Stimulated activated CD8-positive, alpha-beta memory T cell treated with anti-CD3 and anti-CD28 coated beads, Interleukin-7, amount 100 ng/mL, for 24 hours (primary cell): ENCODE results near the gene OSBPL10.
"Not testable (repeated sequence)": the region's sequence is repeated elsewhere in the genome, so short reads cannot be mapped to it uniquely, and the experiment has no call there.

Experiments
- DNase-seq: peaks from one replicate; pipeline ENCODE4 v3.0.0-alpha.2; 2020; ENCODE audit warnings: low read depth

OSBPL10 gene

DNA sequence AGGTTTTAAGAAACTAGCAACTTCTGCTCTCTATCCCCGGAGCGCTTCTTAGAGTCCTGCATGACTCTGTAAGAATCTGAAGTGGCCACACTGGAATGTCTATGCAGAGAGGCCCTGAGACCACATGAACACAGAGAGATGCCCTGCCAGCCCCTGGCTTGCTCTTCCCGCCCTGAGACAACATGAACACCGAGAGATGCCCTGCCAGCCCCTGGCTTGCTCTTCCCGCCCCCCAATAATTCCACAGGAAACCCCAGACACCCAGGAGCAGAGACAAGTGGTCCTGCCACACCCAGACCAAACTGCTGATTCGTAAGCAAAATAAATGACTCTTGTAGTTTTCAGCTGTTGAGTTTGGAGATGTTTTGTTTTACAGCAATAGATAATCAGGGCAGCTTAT, 166.1 kb downstream of the OSBPL10 start:
- no peak for DNase-seq

DNA sequence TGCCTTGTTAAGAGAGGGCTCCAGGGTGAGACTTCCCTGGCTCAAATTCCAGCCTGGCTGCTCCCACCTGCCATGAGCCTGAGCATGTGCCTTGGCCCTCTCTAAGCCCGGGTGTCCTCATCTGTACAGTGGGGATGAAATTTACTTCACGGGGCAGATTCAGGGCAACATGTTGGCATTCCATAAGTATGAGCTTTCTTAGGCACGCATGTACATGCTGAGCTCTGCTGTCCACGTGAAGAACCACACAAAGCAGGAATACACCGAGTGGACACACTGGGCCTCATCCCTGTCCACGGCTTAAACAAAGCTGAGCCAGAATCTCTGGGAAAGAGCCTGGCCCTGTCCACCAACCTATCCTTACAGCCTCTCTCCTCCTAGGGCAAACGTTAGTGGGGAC, 167.4 kb downstream of the OSBPL10 start:
- no peak for DNase-seq

DNA sequence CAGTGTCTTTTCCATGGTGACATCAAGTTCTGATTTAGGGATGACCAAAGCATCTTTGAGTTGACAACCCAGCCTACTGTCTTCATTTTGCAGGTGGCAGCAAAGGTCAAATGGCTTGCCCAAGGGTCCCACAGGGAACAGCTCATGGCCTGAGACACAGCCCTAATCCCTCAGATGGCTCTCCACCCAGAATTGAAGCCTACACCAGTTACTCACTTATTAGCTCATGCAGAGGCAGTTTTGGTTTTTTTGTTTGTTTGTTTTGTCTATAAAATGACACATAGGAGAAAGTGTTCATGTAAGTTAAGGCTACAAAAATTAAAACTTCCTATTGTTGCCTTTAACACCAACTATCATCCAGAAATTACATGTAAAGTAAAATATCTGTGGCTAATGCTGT, 167.9 kb downstream of the OSBPL10 start:
- DNase-seq: no peak

DNA sequence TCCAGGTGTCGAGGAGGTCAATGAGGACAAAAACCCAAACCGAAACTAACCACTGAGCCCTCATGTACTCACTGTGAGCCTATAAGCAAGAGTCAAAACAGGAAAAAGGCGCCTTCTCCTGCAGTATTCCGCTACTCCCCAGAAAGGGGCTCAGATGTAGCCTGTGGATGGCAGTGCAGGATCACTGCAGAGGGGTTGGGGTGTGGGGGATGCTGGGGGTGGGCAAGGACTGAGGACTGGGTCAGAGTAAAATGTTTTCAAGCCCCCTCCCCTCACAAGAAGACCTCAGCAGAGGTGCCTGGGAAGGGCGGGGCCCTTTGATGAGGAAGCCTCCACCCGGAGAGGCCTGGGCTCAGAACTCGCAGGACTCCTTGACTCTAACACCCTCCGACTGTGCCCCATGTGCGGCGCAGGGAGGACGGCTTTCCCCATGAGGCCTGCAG, 170.1 kb downstream of the OSBPL10 start:
- no peak for DNase-seq

DNA sequence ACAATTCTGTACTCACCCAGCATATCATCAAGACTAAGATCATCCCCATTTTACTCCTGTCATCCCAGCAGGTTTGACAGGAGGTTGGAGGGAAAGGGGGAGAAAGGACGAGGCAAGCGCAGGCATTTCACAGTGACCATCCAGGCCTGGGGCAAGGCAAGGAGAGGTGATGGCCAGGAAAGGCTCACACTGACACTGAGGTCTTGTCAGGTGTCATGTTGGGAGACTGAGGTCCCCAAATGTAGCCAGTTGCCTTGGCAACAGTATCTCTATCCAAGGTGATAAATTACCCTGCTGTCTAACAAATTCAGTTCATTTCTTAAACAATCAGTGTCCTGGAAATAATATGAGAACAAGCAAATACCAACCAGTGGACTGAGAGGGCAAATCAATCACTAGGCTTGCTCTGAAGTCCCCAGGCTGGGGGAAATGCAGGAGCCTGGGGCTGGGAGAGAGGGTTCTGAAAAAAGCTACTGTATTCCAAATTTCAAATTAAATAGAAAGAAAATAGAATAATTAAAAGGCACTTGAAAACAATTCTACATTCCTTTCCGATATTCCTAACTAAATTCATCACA, 172.8 kb downstream of the OSBPL10 start:
- DNase-seq: no peak

DNA sequence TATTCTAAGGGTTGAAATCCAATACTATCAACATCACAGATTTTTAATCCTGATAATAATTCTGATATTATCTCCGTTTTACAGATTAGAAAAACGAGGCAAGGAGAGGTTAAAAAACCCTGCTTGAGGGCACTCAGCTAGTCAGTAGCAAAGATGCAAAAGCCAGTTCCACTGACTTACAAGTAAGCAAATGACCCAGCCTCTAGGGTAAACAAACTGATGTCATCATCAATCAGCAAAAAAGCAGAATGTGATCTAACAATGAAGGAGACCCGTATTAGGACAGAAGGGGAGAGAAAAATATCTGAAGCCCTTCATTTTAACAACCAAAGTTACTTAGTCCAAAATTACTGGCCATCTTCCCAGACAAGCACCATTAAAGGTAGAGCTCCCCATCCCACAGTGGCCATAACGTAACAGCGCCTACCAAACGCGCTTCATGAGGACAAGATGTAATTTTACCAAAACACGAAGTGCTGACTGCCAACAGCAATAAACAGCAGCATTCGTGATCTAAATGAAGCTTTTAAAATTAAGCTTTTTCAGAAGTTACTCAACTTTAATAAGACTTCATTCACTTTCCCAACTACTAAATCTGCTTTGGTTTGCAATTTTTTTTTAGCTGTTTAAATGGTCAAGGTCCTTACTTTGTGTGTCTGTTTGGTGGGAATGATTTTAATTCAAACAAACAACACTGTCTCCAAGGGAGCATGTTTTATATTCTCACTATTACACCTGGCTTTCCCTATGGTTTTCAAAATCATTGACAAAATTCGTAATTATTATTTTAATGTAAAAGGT, 176.6 kb downstream of the OSBPL10 start:
- no peak for DNase-seq

DNA sequence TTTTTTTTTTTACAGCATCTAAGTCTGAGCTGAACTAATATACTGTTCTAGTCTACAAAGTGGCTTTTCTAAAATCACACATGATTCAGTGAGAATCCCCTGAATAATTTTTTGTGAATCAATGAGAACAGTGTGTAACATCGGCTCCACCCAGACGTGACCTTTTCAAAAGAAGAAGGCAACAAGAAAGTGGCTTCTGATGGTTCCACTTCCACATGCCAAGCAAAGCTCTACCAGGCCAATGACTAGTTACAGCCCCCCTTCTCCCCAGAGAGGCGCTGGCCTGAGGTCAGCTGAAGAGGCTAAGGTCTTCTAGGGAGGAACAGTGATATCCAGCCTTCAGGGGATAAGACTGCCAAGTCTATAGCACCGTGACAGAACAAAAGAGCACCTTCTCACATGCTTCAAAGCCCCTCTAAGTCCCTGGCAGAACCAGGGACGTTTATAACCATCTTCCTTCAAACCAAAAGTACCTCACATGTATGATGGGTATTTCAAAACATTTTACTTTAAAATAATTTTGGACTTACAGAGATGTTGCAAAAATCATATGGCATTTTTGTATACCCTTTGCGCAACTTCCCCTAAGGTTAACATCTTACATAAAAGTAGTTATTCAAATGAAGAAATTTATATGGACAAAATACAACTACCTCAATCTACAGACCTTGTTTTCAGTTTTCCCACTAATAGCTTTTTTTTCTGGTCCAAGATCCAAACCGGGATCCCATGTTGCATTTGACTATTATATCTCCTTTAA, 177.9 kb downstream of the OSBPL10 start:
- DNase-seq: no peak

DNA sequence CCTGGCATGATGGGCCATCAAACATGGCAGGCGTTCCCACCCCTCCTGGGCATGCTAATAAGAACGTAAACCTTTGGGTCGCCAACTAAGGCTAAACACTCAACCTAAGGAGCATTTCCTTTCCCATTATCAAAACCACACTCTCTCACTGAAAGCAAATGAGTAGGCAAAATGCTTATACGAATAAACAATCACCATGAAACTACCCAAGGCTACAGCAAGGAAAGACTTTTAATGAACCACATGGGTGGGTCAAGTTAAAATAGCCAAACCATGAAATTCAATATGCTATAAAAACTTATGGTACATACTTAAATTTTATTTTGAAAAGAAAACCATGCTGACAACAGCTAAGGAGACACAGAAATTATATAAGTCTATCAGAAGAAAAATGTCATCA, 180.6 kb downstream of the OSBPL10 start:
- no peak for DNase-seq

DNA sequence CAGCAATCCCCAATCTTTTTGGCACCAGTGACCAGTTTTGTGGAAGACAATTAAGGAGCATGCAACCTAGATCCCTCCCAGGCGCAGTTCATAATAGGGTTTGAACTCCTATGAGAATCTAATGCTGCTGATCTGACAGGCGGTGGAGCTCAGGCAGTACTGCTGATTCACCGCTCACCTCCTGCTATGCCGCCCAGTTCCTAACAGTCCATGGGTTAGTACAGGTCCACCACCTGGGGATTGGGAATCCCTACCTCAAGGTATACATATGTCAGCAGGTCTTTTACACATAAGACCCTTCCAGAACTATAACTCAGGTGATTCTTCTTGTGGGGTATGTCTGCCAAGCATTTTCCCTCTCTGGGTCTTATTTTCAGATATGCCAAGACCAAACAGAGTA, 182.2 kb downstream of the OSBPL10 start:
- no peak for DNase-seq

DNA sequence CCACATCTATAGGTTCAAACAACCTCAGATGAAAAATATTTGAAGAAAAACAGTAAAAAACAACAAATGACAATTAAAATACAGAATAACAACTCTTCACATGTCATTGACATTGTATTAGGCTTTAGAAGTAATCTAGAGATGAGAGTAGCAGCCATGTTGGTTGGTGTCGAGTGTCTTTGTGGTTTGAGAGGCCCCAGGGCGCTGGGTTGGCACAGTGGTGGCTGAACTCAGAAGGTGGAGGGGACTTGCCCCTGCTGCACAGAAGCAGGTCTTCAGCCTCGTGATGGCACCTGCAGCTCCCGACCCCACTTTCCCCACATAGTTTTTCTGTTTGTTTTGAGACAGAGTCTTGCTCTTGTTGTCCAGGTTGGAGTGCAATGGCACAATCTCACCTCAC, 187.2 kb downstream of the OSBPL10 start:
- DNase-seq: no peak

DNA sequence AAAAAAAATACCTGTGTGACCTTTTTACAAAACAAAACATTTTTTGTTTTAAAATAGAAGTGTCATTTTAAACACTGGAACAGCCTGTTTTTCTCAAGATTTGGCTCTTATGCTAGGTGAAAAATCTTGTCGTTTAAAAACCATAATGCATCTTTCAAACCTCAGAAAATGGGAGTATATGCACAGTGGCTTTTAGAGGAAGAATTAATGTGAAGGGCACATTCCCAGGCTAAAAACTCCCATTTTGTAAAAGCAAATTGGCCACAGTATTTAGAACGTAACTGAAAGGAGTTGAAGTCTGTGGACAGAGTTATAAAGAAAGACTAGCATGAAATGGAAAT, 190.0 kb downstream of the OSBPL10 start:
- no peak for DNase-seq

DNA sequence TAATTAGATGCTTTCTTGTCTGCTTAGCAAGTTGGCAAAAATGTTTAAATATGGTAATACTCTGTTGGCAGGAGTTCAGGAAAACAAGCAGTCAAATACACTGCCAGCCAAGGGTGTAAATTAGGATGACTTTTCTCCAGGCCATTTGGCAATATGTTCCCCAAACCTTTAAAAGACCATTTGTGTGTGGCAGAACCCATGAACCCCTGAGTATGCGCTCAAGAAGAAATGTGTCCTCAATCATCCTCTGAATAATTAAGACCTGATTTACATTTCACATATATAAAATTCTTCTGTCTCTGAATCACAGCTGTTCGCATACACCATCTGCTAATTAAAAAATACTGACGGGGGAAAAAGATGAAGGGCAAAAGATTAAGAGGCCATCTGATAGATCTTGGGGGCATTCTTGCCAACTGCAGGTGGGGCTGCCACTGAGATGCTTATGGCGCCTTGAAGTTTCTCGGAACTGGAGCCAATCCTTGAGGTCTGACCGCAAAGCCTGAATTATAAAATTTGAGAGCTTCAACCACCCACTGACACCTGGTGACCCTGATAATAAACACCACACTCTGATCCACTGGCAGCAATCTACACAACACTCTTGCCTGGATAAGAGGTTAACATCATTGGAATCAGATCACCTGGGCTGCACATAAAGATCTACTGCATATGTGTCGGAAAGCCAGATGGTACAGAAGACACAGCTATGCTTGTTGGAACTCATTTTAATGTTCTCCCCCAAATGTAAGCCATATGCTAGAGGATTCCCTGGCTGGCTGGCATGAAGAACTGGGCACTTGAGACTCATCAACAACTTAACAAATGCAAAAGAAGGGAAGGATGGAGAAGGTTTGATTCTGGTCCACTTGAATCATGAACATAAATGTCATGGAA, 190.6 kb downstream of the OSBPL10 start:
- DNase-seq: no peak

DNA sequence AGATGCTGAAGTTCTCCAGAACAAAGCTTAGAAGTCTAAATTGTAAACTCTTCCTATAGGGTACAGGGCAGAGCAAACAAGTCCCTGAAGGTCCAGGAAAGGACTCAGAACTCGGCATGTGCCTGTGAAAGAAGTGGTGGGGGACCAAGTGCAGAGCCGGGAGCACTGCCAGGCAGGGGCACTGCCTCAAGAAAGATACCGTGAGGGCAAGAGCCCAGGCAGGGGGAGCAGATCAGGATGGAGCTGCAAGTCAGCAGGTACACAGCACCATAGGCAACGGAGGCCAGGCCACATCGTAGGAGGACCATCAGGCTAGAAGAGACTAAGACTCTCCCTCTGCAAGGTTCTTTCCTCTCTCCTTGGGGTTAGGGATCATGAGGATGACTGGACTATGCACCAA, 191.6 kb downstream of the OSBPL10 start:
- no peak for DNase-seq

DNA sequence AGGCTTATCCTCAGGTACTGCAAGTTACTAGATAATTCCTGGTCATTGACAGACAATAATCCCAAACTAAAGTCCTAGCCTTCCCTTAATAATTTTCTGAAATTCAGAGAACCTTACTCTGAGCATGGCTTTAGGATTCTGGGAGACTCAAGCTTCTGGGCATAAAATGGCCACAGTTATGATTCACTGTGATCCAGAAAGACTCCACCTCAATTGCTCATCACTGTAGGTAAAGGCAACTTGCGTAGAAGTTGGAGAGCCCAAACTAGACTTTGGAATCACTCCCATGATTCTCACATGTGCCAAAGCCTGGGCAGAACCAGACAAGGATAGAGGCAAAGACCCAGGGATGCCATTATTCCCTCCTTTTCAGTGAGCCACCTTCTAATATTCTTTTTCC, 195.3 kb downstream of the OSBPL10 start:
- DNase-seq: no peak

DNA sequence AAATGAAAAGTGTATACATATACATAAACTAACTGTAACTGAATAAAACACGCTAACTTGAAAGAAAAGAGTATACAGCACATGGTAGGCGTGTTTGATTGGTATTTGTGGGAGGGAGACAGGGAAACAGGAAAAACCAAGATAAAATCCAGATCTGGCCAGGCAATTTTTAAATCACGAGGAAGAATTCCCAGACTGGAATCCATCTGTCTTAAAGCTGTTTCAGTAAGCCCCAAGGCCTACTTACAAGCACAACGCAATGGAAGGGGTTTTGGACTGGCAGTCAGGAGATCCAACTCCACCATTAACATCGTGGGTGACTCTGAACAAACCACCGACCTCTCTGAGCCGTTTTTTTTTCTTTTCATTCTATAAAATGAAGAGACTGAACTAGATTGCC, 195.8 kb downstream of the OSBPL10 start:
- DNase-seq: no peak

DNA sequence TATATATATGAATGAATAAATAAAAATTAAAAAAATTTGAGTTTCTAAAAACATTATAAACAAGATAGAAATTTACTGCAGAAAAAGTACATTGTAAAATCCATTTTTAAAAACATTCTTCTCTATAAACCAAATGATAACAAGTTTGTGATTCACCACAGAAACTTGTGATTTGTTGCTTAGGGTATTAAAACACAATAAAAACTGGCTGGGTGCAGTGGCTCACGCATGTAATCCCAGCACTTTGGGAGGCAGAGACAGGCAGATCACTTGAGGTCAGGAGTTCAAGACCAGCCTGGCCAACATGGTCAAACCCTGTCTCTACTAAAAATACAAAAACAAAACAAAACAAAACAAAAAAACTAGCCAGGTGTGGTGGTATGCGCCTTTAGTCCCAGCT, 197.2 kb downstream of the OSBPL10 start:
- not testable (repeated sequence) for DNase-seq

DNA sequence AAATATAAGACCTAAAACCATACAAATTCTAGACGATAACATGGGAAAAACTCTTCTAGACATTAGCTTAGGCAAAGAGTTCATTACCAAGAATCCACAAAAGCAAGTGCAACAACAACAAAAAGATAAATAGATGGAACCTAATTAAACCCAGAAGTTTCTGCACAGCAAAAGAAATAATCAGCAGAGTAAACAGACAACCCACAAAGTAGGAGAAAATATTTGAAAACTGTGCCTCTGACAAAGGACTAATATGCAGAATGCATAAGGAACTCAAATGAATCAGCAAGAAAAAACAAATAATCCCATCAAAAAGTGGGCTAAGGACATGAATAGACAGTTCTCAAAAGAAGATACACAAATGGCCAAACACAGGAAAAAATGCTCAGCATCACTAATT, 198.8 kb downstream of the OSBPL10 start:
- DNase-seq: not testable (repeated sequence)

DNA sequence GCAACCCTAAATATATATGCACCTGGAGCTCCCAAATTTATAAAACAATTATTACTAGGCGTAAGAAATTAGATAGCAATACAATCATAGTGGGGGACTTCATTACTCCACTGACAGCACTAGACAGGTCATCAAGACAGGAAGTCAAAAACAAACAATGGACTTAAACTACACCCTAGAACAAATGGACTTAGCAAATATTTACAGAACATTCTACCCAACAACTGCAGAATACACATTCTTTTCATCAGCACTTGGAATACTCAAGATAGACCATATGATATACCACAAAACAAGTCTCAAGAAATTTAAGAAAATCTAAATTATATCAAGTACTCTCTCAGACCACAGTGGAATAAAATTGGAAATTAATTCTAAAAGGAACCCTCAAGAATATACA, 201.5 kb downstream of the OSBPL10 start:
- no peak for DNase-seq

DNA sequence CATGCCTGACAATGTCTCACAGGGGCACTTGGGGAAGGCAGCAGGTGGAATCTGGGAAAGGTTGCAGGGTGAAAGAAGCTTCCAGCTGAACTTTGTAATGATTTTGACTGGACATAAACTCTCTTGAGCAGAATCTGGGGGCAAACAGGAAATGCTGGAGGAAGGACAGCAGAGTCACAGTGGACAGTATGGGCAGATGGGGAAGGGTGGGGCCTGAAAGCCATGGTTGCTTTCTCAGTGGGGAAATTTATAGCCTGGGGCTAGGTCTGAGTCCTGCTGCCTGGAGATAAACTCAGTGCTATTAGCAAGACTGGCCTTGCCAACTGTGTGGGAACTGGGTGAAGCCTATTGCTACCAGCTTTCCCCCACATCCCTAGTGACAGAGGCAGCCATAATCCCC, 203.2 kb downstream of the OSBPL10 start:
- DNase-seq: no peak

DNA sequence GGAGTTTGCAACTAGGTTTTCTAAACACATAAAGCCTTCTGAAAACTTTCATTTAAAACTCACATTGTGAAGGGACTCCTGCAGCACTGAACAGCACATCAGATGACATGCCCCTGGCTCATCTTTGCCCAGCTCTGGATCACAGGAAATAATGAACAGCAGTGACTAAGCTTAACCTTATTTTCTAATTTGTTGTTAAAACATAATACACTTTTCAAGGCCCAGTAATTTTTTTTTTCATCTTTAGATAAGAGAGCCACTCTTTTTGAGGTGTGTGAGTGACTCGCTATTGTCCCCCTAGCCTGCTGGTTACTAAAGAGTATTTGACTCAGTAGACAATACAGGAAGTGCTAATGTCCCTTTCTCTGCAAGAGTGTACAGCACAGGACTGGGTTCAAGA, 204.0 kb downstream of the OSBPL10 start:
- no peak for DNase-seq

DNA sequence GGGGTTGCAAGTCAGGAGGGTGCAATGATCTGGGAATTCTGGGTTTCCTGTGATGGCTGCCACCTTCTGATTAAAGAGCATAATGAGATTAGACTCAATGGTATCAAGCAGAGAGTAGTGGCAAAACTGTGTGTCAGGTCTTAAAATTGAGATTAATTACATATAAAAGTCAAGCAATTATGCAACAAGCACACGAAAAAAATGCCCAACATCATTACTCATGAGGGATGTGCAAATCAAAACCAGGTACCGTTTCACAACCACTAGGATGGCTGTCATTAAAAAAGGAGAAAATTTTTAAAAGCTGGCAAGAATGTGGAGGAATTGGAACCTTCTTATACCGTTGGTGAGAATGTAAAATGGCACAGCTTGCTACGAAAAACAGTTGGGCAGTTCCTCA, 205.0 kb downstream of the OSBPL10 start:
- DNase-seq: no peak

DNA sequence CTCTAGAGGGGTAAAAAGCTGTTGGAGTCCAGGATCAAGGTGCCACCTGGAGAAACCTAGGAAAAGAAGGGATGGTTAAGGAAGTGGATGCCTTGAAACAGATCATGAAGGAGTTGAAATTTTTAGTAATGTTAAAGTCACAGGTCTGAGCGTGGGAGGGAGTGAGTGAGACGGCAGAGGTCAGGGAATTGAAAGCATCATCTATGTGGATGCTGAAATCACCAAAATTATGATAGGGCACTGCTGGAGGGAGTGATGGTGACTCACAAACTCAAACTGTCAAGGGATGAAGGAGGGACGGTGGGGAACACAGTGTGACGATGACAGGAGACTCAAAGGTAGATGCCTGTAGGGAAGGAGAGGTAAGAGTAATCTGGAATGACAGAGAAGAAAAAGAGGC, 205.7 kb downstream of the OSBPL10 start:
- no peak for DNase-seq
